GM21423 (cell line): ENCODE results near the gene UNK.

Experiments used
- ATAC-seq: cut with Tn5 transposase; IDR thresholded peaks from one replicate; pipeline ENCODE4 v1.9.1; 2021; ENCODE audit warnings: mild to moderate bottlenecking, moderate library complexity; ENCODE audit not compliant: unreplicated experiment

UNK gene, protein sequence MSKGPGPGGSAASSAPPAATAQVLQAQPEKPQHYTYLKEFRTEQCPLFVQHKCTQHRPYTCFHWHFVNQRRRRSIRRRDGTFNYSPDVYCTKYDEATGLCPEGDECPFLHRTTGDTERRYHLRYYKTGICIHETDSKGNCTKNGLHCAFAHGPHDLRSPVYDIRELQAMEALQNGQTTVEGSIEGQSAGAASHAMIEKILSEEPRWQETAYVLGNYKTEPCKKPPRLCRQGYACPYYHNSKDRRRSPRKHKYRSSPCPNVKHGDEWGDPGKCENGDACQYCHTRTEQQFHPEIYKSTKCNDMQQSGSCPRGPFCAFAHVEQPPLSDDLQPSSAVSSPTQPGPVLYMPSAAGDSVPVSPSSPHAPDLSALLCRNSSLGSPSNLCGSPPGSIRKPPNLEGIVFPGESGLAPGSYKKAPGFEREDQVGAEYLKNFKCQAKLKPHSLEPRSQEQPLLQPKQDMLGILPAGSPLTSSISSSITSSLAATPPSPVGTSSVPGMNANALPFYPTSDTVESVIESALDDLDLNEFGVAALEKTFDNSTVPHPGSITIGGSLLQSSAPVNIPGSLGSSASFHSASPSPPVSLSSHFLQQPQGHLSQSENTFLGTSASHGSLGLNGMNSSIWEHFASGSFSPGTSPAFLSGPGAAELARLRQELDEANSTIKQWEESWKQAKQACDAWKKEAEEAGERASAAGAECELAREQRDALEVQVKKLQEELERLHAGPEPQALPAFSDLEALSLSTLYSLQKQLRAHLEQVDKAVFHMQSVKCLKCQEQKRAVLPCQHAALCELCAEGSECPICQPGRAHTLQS

DNA sequence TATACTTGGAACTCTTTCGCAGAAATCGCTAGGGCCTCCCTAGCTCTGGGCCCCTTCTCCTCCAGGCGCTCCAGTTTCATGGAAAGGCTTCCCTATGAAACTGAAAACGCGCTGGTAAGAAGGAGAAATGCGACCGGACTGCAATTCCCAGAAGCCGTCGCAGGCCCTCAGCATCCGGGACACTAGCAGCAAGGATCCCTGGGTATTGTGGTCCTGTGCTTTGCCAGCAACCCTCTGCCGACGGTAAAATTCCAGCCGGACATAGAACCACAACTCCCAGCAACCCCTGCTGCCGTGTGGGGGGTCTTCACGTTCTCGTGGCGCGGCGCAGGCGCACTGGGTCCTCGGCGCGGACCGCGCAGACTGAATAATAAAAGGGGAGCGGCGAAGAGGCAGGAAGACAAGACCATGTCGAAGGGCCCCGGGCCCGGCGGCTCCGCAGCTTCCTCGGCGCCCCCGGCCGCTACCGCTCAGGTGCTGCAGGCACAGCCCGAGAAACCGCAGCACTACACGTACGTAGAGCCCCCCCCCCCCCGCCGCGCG, at the start of gene UNK:
Gene UNK, plus strand, starts transcription at position 334 of the 543 bp plus-strand sequence. Its CDS starts 75 bp downstream, at position 409.
- ATAC-seq: peak; percentile 58

DNA sequence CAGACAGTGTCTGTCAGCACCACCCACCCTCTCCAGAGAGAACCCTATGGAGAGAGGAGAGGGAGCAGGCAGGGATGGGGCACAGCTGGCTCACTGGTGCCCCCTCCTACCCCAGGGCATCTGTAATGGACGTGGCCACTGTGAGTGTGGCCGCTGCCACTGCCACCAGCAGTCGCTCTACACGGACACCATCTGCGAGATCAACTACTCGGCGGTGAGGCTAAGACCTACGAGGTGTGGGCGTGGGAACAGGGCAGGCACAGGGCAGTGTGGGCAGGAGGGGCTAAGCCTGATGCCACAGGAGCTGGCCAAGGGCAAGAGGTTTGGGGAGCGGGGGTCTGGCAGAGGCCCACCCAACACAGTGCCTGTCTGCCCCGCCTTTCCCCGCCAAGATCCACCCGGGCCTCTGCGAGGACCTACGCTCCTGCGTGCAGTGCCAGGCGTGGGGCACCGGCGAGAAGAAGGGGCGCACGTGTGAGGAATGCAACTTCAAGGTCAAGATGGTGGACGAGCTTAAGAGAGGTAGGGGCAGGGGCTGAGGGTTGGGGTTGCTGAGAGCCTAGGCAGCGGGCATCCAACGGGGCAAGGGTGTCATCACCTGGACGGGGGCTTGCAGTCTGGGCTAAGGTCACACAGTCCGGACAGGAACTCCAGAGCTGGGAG, 48.3 kb upstream of the UNK start:
- no peak for ATAC-seq

DNA sequence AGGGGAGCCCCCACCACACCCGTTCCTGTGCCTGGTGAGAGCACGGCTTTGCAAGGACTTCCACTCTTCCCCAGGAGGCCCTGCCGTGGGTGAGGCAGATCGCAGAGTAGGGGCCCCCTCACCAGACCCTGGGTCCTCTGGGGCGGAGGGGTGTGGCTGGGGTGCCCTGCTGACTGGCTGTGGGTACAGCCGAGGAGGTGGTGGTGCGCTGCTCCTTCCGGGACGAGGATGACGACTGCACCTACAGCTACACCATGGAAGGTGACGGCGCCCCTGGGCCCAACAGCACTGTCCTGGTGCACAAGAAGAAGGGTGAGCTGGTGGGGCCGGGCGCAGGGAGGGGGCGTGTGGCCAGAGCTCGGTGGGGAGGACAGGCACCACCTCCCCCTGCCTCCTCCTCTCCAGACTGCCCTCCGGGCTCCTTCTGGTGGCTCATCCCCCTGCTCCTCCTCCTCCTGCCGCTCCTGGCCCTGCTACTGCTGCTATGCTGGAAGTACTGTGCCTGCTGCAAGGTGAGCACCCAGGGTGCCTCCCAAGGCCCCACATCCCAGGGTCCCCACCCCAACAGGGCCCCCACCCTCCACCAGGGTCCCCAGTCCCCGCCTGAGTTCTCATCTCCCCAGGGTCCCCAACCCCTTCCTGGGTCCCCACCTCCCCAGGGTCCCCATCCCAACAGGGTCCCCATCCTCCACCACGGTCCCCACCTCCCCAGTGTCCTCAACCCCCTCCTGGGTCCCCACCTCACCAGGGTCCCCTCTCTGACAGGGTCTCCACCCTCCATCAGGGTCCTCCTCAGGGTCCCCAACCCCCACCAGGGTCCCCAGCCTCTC, 47.3 kb upstream of the UNK start:
- no peak for ATAC-seq

DNA sequence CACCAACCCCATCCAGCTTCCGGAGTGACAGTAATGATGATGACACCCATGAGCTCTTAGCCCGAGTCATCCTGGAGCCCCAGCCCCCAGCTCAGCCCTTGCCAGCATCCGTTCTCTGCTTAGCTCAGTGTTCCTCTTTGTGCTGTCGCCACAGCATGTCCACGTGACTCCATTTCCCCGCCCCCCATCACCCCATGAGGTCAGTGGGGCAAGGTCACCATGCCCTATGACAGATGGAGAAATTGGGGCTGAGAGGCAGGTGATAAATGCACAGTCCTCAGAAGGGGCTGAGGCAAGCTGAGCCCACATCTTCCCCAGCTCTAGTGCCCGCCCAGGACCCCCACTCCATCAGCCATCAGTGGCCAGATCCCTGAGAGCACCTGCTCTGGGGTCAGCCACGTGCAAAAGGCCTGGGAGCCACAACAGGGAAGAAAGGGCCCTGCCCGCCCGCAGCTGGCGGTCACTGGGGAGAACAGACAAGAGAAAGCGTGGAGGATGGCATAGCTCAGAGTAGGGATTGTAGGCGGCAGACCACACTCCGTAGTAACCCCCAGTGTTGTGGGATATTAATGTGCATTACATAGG, 46.3 kb upstream of the UNK start:
- ATAC-seq: no peak

DNA sequence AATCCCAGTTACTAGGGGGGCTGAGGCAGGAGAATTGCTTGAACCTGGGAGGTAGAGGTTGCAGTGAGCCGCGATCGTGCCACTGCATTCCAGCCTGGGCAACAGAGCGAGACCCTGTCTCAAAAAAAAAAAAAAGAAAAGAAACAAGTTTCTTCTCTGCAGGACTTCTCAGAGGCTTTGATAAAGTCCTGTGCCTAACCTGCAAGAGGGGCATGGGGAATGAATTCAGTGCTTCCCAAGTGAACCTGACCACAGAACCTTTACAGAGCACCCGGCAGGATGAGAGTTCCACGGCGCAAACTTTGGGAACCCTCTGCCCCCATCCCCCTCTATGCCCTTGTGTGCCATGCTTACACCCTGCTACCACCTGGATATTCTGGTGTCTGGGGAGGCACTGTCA, 45.4 kb upstream of the UNK start:
- ATAC-seq: no peak

DNA sequence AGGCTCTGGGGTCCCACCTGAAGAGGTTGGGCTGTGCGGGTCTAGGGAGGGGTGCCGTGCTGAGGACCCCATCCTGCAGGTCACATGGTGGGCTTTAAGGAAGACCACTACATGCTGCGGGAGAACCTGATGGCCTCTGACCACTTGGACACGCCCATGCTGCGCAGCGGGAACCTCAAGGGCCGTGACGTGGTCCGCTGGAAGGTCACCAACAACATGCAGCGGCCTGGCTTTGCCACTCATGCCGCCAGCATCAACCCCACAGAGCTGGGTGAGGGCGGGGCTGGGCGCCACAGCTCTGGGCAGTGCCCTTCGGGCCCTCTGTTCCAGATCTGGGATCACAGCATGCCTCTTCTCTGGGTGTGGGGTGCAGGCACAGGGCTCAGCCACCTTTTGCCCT, 44.8 kb upstream of the UNK start:
- no peak for ATAC-seq

DNA sequence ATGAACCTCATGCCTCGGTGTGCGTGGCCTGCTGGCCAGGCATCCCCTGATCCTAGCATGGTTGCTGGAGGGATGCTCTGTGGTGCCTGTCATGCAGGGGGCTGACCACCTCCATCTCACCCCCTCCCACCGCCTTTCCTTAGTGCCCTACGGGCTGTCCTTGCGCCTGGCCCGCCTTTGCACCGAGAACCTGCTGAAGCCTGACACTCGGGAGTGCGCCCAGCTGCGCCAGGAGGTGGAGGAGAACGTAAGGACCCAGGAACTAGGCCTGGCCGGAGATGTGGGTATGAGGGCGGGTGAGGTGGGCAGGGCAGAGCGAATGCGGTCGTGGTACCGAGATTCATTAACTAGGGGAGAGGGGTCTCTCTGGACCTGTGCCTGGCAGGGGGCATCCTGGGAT, 44.4 kb upstream of the UNK start:
- ATAC-seq: no peak

DNA sequence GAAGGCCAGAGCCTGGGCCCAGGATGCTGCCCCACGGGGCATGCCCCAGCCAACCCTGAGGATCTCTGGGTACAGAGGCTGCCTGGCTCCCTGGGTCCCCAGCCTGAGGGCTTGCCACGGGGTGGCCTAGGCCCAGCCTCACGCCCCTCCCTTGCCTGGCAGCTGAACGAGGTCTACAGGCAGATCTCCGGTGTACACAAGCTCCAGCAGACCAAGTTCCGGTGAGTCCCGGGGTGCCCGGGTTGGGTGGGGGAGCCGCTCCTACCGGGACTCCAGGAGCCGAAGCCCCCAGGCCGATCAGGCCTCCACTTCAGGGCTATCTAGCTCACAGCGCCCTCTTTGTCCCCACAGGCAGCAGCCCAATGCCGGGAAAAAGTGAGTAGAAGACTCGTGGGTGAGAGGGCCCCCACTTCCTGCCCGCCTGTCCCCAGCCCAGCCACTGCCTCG, 44.0 kb upstream of the UNK start:
- no peak for ATAC-seq

DNA sequence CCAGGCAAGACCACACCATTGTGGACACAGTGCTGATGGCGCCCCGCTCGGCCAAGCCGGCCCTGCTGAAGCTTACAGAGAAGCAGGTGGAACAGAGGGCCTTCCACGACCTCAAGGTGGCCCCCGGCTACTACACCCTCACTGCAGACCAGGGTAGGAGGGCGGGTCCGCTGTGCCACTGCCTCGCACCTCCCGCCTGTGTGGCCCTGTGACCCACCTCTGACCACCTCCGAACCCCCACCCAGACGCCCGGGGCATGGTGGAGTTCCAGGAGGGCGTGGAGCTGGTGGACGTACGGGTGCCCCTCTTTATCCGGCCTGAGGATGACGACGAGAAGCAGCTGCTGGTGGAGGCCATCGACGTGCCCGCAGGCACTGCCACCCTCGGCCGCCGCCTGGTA, 42.3 kb upstream of the UNK start:
- ATAC-seq: no peak

DNA sequence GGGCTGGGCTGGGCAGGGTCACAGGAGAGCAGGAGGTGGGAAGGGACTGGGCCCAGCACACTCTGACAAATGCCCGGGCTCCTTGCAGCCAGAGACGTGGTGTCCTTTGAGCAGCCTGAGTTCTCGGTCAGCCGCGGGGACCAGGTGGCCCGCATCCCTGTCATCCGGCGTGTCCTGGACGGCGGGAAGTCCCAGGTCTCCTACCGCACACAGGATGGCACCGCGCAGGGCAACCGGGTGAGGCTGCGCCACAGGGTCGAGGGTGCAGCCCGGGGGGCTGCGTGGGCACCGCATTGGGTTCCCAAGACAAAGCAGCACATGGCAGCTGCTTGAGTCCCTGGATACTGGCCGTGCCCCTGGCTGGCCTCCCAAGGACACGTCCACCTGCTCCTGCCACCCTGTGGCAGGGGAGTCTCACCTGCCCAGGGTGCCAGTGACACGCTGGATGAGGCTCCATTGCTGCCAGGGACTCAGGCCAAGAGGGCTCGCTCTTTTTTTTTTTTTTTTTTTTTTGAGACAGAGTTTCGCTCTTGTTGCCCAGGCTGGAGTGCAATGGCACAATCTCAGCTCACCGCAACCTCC, 40.9 kb upstream of the UNK start:
- ATAC-seq: no peak

DNA sequence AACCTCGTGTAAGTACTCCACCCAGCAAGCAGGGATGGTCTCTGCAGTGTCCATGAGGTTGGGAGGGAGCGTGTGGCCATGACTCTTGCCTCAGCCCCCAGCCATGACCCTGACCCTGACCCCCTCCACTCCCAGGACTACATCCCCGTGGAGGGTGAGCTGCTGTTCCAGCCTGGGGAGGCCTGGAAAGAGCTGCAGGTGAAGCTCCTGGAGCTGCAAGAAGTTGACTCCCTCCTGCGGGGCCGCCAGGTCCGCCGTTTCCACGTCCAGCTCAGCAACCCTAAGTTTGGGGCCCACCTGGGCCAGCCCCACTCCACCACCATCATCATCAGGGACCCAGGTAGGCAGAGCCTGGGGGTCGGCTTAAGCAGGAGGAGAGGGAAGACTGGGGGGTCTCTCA, 35.9 kb upstream of the UNK start:
- no peak for ATAC-seq

DNA sequence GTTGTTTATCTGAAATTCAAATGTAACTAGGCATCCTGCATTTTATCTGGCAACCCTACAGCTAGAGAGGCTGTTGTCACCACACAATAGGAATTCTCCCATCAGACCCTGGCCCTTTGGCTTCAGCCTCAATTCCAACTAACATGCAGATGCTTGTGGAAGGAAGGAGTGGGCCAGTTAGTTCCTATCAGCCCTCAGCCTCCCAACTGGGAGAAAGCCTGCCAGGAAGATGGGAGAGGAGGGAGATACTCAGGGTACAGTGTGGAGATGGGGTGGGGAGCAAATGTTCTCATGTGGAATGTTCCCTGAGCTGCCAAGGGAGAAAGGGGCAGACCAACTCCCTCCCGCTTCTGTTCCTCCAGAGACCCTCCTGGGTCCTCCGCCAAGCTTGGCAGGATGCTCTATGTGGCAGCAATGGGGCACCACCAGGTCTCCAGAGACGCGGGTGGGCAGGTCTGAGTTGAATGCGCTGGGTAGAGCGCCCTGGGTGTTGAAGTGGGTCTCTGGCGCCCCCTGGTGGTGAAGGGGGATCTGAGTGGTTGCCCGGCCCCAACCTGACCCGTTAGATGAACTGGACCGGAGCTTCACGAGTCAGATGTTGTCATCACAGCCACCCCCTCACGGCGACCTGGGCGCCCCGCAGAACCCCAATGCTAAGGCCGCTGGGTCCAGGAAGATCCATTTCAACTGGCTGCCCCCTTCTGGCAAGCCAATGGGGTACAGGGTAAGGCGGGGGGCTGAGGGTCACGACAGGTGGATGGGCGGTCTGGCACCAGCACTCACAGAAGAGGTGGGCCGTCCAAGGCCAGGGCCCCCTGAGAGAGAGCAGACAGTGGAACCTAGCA, 34.8 kb upstream of the UNK start:
- no peak for ATAC-seq

DNA sequence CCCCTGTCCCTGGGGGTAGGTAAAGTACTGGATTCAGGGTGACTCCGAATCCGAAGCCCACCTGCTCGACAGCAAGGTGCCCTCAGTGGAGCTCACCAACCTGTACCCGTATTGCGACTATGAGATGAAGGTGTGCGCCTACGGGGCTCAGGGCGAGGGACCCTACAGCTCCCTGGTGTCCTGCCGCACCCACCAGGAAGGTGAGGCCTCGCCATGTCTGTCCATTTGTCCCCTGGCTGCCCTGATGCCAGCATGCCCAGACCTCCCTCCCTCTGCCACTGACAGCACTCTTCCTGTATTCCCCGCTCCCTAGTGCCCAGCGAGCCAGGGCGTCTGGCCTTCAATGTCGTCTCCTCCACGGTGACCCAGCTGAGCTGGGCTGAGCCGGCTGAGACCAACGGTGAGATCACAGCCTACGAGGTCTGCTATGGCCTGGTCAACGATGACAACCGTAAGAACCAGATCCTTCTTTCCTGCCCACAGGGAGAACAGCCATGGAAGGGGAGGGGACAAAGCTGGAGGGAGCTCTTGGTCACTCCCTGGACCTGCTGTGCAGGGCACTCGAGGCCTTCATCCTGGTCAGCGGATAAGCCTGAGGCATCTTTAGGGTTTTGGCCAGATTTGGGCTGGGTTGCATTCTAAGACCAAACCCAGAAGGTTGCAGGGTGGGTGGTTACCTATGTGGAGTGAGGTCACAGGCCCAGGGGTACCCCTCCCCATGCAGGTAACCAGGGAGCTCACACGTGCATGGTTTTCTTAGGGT, 33.8 kb upstream of the UNK start:
- no peak for ATAC-seq

DNA sequence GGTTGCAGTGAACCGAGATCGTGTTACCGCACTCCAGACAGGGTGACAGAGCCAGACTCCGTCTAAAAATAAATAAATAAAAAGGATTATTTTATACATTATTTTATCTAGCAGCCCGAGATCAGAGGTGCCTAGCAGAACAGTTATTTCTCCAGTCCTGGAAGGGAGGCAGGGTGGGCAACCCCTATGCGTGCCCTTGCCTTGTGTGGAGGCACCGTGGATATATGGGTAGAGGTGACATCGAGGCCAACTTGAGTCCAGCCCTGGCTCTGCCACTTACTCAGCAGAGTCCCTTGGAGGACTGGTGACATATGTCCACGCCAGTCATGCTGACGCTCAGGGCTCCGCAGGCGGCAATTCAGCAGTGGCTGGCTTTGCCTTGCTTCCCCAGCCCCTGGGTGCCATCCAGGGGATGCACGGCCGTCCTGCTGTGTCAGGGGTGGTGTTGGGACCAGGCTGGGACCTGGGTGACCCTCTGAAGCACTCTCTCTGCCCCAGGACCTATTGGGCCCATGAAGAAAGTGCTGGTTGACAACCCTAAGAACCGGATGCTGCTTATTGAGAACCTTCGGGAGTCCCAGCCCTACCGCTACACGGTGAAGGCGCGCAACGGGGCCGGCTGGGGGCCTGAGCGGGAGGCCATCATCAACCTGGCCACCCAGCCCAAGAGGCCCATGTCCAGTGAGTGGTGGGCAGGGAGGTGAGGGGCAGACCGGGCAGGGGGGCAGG, 32.8 kb upstream of the UNK start:
- ATAC-seq: no peak

DNA sequence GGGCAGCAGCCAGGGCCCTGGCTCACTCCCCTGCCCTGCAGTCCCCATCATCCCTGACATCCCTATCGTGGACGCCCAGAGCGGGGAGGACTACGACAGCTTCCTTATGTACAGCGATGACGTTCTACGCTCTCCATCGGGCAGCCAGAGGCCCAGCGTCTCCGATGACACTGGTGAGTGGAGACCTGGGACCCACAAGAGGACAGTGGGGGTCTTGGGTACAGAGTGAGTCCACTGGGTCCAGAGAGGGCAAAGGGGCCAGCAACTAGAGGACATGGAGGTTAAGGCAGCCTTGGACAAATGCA, 32.2 kb upstream of the UNK start:
- ATAC-seq: no peak

DNA sequence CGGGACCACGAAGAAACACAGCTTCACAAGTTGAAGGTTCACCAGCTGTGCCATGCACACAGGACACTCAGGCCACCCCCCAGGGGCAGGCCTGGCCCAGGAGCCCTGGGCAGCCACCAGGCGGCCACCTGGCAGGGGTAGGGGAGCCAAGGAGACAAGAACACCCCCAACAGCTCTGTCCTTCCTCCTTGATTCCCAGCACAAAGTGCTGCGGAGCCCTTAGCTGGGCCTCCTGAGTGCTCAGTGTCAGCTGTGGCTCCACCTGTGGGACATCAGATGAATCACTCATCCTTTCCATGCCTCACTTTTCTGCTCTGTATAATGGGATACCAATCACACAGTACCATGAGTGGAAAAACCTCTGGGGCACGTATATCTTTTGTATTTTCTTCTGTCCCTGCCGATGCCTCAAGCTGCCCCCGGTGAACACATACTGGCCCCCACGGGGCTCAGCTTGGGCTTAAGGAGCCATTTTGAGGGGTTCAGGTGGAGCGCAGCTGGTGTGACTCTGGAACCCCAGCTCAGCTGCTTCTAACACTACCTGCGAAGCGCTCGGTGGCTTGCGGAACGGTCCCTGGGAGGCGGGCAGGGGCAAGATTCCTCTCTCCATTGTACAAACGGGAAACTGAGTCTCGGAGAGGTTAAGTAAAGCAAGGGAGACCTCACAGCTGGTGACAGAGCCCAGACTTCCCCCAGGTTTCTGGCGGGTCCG, 31.6 kb upstream of the UNK start:
- no peak for ATAC-seq
